Transverse colon (tissue), 4 donors: ENCODE measurements around the gene DNAJB11.

Experiments
- CTCF ChIP-seq, 5 experiments: fragments of 200-600 bp in 3 of 5; fragments of 450-650 bp in 2 of 5; sonication (generic) in 3 of 5; IDR thresholded peaks; 1 replicate in 2 of 5; 2 replicates in 3 of 5; pipeline ENCODE4 v1.5.1; 2016 to 2017; ENCODE audit warnings: antibody characterized with exemption in 5 of 5, inconsistent platforms in 3 of 5, mild to moderate bottlenecking in 2 of 5, moderate library complexity in 1 of 5
- EP300 ChIP-seq: sonication (generic); formaldehyde crosslinking; IDR thresholded peaks from one replicate; pipeline ENCODE4 v1.6.1; 2017; ENCODE audit warnings: antibody characterized with exemption, low read depth
- POLR2A ChIP-seq: fragments of 450-650 bp; IDR thresholded peaks from one replicate; pipeline ENCODE4 v1.6.1; 2016; ENCODE audit warnings: antibody characterized with exemption, mild to moderate bottlenecking, moderate library complexity
- POLR2AphosphoS5 ChIP-seq, 3 donors: sonication (generic); formaldehyde crosslinking; IDR thresholded peaks; one replicate each; pipeline ENCODE4 v1.6.1; 2016; ENCODE audit warnings: antibody characterized with exemption in 3 of 3

- no peak for TF ChIP-seq POLR2AphosphoS5 (IDR thresholded peaks at IDR 0.05)
- no peak for TF ChIP-seq CTCF (IDR thresholded peaks at IDR 0.05)
- no peak for TF ChIP-seq POLR2A
- TF ChIP-seq EP300: no peak
Observed at GRCh38 chr3:186598108-186598784, 27.7 kb downstream of the DNAJB11 start.
